COR-L47 (cell line): ENCODE results near the gene FGF18.

Experiments used
- DNase-seq: peaks from one replicate; lab custom pipeline; 2025; lab: John Stamatoyannopoulos, UW

Gene FGF18

GRCh38 chr5:171422902-171423663, 3.6 kb downstream of the FGF18 start:
- no peak for DNase-seq

GRCh38 chr5:171424726-171425125, 5.3 kb downstream of the FGF18 start:
- no peak for DNase-seq

GRCh38 chr5:171425596-171426244, 6.3 kb downstream of the FGF18 start:
- no peak for DNase-seq

- no peak for DNase-seq
Measured at GRCh38 chr5:171426266-171426665, 6.8 kb downstream of the FGF18 start.

GRCh38 chr5:171426680-171427079, 7.2 kb downstream of the FGF18 start:
- no peak for DNase-seq

- DNase-seq = no peak
Measured at GRCh38 chr5:171427318-171428167, 8.1 kb downstream of the FGF18 start.

DNA sequence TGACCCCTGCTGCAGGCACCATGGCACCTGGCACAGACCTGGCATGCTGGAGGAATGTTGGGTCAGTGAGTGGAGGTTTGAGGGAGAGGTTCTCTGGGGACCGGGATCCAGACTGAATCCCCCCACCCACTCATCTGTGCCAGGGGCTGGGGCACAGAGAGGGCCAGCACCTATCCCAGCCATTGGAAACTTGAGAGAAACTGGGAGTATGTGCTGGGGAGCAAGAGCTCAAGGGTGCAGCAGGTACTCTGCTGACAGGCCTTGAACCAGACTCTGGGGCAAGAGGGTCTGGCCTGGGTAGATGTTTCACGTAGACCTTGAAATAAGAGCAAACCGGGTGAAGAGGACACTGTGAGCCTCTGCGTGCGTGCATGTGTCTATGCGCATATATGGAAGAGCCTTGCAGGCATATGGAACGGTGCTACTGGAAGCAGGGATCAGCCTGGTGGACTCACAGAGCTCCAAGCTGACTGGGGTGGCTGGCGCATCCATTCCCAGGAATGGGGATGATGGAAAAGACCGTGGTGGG, 8.8 kb downstream of the FGF18 start:
- no peak for DNase-seq

DNA sequence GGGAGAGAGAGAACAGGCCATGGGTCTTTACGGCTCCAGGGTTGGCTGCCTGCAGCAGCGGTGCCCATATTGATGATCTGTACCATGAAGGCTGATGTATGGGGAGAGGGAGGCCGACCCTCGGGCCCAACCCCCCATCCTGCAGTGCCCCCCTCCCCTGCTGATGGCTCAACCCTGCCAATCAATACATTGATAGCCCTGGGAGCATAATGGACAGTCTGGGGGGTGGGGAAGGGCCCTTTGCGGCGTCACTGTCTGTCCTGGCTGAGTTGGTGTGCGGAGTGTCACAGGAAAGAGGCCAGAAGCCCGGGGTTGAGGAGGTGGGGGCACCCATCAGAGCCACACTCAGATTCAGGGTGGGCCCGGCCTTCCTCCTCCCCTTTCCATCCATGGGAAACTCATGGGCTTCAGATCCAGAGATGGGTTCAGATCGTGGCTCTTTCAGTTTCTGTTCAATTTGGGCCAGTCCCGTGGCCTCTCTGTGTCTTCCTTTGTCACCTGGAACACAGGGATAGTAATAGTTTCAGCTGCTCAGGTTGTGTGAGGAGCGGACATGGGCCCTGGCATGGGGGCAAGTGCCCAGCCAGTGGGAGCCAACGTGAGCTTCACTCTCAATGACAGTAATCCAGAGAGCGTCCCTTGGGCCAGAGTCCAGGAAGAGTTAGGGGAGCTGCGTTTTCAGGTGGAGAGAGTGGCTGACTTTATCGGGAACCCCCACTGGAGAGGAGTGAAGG, 9.5 kb downstream of the FGF18 start:
- DNase-seq = no peak

DNA sequence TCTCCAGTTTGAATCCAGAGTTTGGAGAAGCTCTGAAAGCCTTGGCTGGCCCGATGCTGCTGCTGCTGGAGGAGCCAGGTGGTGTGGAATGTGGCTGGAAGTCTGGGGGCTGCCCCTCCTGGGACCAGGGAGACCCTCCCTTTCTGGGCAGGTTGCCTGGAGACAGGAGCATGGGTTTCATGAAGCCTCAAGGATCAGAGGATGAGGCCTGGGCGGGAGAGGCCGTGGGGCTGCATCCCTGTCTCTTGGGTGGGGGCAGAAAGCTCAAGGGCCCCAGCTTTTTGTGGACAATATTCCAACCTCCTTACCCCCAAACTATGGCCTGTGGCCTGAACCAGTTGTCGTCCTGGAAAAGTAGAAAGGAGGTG, 10.1 kb downstream of the FGF18 start:
- DNase-seq = no peak

GRCh38 chr5:171431251-171431777, 11.9 kb downstream of the FGF18 start:
- DNase-seq = no peak

GRCh38 chr5:171432076-171432475, 12.6 kb downstream of the FGF18 start:
- no peak for DNase-seq

DNA sequence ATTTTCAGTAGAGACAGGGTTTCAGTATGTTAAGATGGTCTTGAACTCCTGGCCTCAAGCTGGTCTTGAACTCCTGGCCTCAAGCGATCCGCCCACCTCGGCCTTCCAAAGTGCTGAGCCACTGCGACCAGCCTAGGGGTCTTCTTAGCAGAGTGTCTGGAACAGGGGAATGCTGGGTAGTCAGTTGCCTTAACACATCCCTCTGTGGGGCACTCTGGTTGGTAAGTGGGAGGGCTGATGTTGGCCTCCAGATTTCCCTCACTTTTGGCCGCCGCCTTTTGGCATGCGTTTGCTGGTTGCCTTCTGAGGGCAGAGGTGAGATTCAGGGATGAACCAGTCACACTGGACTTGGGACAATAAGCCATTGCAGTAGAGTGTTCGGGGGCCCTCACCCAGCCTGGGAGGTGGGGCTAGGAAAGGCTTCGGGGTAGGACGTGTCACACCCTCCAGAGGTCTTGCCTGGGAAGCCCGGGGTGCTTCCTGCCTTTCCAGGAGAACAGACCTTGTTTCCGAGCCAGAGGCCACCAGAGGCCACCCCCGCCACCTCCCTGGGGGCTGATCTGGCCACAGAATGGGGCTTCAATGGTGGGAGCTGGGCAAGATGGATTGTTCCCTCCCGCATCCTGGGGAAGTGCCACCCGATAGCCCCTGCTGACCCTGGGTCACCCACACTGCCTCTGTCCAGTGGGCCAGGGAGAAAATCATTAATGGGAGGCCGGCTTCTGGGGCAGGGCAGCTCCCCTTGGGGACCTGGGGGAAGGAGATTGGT, 13.3 kb downstream of the FGF18 start:
- DNase-seq = no peak

GRCh38 chr5:171433352-171433698, 13.9 kb downstream of the FGF18 start:
- no peak for DNase-seq

- no peak for DNase-seq
Measured at GRCh38 chr5:171433982-171434676, 14.7 kb downstream of the FGF18 start.

GRCh38 chr5:171434874-171435273, 15.4 kb downstream of the FGF18 start:
- no peak for DNase-seq

GRCh38 chr5:171435908-171436307, 16.5 kb downstream of the FGF18 start:
- DNase-seq = no peak

DNA sequence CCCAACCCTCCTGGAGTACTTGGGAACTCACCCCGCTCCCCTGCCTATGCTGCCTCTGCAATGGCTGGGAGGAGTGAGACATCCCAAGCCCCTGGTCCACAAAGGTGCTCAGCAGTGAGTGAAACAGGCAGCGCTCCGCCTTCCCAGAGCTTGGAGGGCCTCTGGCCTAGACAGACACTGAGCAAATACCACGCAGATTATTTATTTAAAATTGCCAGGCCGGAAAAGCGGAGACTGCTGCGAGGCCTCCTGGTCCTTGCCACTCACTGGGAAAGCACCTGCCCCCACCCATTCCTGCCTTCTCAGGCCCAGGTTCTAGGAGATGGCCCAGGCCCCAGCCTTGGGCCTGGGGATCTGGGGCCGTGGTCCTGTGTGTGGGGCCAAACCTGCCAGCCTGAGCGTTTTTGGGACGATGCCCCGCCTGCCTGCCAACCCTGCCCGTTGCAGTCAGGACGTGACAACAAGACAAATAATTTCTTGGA, 17.4 kb downstream of the FGF18 start:
- no peak for DNase-seq

- no peak for DNase-seq
Measured at GRCh38 chr5:171437286-171437821, 17.9 kb downstream of the FGF18 start.

- DNase-seq = no peak
Measured at GRCh38 chr5:171438738-171439137, 19.3 kb downstream of the FGF18 start.

DNA sequence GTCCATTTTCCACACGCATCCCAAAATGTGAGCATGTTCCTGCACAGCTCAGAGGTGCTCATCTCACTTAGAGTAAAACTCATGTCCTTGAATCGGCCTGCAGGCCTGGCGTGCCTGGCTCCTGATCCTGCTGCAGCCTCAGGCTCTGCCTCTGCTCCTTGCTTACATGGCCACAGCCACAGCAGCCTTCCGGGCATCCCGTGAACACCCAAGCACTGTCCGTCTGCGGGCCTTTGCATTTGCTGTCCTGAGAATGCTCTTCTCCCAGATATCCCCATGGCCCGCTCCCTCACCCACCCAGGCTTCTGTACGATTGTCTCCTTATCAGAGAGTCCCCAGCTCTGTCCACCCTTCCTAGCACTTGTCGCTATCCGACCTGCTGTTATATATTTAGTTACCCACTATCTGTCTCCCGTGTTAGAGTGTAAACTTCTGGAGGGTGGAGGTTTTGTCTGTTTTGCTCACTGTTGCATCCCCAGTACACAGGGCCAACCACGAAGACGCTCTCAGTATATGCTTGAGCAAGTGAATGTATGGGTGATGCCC, 21.9 kb downstream of the FGF18 start:
- no peak for DNase-seq
